Body of pancreas (tissue), 4 donors: ENCODE measurements around the gene SETD1A.

Source experiments
- POLR2A ChIP-seq, 3 donors: fragments of 450-650 bp; IDR thresholded peaks; one replicate each; pipeline ENCODE4 v1.6.1; 2016; ENCODE audit warnings: antibody characterized with exemption in 3 of 3, mild to moderate bottlenecking in 2 of 3
- TF ChIP-seq, protein P1 (sequence below), 7 experiments: fragments of 450-650 bp in 4 of 7; fragments of 200-600 bp in 3 of 7; sonication (generic) in 3 of 7; IDR thresholded peaks; one replicate each; pipeline ENCODE4 v1.5.1; 2016 to 2019; ENCODE audit warnings: antibody characterized with exemption in 7 of 7

DNA sequence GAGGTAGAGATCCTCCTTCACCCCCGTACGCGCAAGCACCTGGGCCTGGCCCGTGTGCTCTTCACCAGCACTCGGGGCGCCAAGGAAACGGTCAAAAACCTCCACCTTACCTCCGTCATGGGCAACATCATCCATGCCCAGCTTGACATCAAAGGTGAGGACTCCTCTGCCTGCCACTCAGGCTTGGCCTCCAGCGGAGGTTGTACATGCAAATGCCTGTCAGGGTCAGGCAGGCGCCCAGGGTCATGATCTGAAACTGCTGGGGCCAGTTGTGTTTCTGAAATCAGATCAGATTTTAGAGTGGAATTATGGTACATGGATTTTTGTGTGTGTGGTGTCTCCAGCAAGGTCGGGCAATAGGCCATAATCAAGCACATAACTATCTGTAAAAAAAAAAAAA lies 3.8 kb downstream of the SETD1A start:
- TF ChIP-seq, protein P1, sequence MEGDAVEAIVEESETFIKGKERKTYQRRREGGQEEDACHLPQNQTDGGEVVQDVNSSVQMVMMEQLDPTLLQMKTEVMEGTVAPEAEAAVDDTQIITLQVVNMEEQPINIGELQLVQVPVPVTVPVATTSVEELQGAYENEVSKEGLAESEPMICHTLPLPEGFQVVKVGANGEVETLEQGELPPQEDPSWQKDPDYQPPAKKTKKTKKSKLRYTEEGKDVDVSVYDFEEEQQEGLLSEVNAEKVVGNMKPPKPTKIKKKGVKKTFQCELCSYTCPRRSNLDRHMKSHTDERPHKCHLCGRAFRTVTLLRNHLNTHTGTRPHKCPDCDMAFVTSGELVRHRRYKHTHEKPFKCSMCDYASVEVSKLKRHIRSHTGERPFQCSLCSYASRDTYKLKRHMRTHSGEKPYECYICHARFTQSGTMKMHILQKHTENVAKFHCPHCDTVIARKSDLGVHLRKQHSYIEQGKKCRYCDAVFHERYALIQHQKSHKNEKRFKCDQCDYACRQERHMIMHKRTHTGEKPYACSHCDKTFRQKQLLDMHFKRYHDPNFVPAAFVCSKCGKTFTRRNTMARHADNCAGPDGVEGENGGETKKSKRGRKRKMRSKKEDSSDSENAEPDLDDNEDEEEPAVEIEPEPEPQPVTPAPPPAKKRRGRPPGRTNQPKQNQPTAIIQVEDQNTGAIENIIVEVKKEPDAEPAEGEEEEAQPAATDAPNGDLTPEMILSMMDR (IDR thresholded peaks at IDR 0.05): no peak
- no peak for TF ChIP-seq POLR2A (IDR thresholded peaks at IDR 0.05)
